GM19395 (cell line): ENCODE data around the gene TMEM116.
"Not testable (repeated sequence)": the region's sequence is repeated elsewhere in the genome, so short reads cannot be mapped to it uniquely, and the experiment has no call there.

Experiments used
- ATAC-seq: cut with Tn5 transposase; IDR thresholded peaks from one replicate; pipeline ENCODE4 v1.9.1; 2021; ENCODE audit warnings: mild to moderate bottlenecking, moderate library complexity; ENCODE audit not compliant: unreplicated experiment

TMEM116 gene

GRCh38 chr12:112012775-112013600, at the start of gene TMEM116, which contains the start of gene ERP29:
Gene TMEM116, minus strand, starts transcription at chr12:112013165. Its CDS starts 7,895 bp downstream, at chr12:112005270.
Gene ERP29, plus strand, starts transcription at chr12:112013426. Its CDS starts 40 bp downstream, at chr12:112013466.
- peak; percentile 66 for ATAC-seq

- no peak for ATAC-seq
Measured at GRCh38 chr12:112061137-112061536, 48.2 kb upstream of the TMEM116 start.

GRCh38 chr12:112049351-112049750, 36.4 kb upstream of the TMEM116 start:
- ATAC-seq, result no peak

- ATAC-seq, result no peak
Measured at GRCh38 chr12:112046003-112046402, 33.0 kb upstream of the TMEM116 start.

GRCh38 chr12:112036614-112037013, 23.6 kb upstream of the TMEM116 start:
- not testable (repeated sequence) for ATAC-seq

GRCh38 chr12:112035219-112035785, 22.3 kb upstream of the TMEM116 start:
- no peak for ATAC-seq

GRCh38 chr12:112032292-112032691, 19.3 kb upstream of the TMEM116 start:
- ATAC-seq, result no peak

GRCh38 chr12:112031472-112031871, 18.5 kb upstream of the TMEM116 start:
- no peak for ATAC-seq

GRCh38 chr12:112029301-112029700, 16.3 kb upstream of the TMEM116 start:
- ATAC-seq, result no peak

GRCh38 chr12:112025808-112026375, 12.9 kb upstream of the TMEM116 start:
- no peak for ATAC-seq

GRCh38 chr12:112023759-112024396, 10.9 kb upstream of the TMEM116 start:
- no peak for ATAC-seq

GRCh38 chr12:112022241-112023016, 9.5 kb upstream of the TMEM116 start:
- no peak for ATAC-seq

GRCh38 chr12:112020947-112021457, 8.0 kb upstream of the TMEM116 start:
- ATAC-seq, result no peak

- ATAC-seq, result no peak
Measured at GRCh38 chr12:112018571-112019237, 5.7 kb upstream of the TMEM116 start.

- no peak for ATAC-seq
Measured at GRCh38 chr12:112017041-112017440, 4.1 kb upstream of the TMEM116 start.

GRCh38 chr12:112015938-112016337, 3.0 kb upstream of the TMEM116 start:
- ATAC-seq, result no peak

- ATAC-seq, result peak; percentile 38
Measured at GRCh38 chr12:112013601-112014402, 837 bp upstream of the TMEM116 start.

GRCh38 chr12:112011685-112012084, 1.3 kb downstream of the TMEM116 start:
- ATAC-seq, result no peak
